Measurements from ENCODE around the gene TMEM107. TPM values are rescaled to one million over a fixed set of nuclear protein-coding genes. Genes with fewer than 3 reads are reported as not detected.

Gene TMEM107
- total RNA-seq, 1 donor from 2014 or later = 12.8 TPM

DNA sequence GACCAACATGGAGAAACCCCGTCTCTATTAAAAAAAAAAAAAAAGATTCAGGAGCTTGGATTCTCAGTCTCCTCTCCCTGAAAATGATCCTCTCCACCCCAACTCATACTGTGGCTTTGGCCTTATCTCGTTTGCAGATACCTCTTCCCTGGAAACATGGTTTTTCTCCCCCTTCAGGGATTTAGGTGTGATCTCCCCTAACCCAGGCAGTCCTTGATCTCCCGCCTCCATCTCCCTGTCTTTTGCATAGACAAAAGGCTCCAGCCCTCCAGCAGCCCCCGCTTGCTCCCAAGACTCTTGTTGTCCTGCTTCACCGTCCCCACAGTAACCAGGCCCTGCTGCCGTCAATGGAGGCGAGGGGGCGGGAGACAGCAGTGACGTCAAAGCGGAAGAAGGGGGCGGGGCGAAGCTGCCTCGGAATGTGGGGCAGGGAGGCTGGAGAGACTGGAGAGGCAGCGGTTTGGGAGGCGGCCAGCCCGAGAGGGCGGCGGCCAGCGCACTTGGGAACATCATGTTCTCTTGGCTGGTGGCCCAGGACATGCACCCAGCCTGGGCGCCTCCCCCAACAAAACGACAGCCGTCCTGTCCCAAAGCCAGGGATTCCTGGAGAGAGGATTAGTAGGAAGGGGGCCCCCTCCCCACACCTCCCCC is 22.1 kb downstream of the TMEM107 start:
- Mint-ChIP-seq H3K27ac (ENCODE audit: unreplicated experiment) (peak overlapping the region; percentile 99), H3K4me3 (ENCODE audit: unreplicated experiment) (no peak overlapping the region)
- TF ChIP-seq CTCF (IDR thresholded peaks at IDR 0.05; ENCODE audit: partially characterized antibody, unreplicated experiment) = no peak

DNA sequence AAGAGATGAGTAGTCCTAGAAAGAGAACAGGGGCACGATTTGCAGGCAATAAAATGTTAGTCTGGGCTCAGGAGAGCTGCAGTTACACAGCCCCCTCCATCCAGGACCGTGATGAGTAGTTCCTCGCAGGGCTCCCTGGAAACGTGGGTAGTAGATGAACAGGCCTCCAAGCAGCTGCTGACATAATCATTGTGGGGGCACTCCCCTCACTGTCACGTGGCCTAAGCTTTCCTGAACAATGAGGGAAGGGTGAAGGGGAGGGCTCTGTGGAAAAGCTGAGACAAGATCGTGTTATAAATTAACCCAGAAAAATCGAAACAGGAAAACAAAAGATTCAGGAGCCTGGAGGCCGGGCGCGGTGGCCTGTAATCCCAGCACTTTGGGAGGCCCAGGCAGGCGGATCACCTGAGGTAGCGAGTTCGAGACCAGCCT is 22.6 kb downstream of the TMEM107 start:
- H3K4me1 Mint-ChIP-seq (ENCODE audit: low read depth, unreplicated experiment) = peaks cover 20% of the 10 kb centered on the region
- no peak for TF ChIP-seq CTCF (IDR thresholded peaks at IDR 0.05; ENCODE audit: partially characterized antibody, unreplicated experiment)
- H3K9me3 Mint-ChIP-seq (ENCODE audit: unreplicated experiment) = peaks cover 17% of the 10 kb centered on the region
- DNase-seq = peak; percentile 43
- H3K27ac Mint-ChIP-seq (ENCODE audit: unreplicated experiment) = peak overlapping the region; percentile 99
- H3K27me3 Mint-ChIP-seq (ENCODE audit: unreplicated experiment) = peaks cover 12% of the 10 kb centered on the region
- no peak overlapping the region for H3K4me3 Mint-ChIP-seq (ENCODE audit: unreplicated experiment)
- H3K36me3 Mint-ChIP-seq (ENCODE audit: unreplicated experiment) = no peaks in the 10 kb centered on the region

More for the DNA sequence above, 22.1 kb downstream of the TMEM107 start:
- Mint-ChIP-seq H3K36me3 (ENCODE audit: unreplicated experiment) (no peaks in the 10 kb centered on the region), H3K4me1 (ENCODE audit: low read depth, unreplicated experiment) (peaks cover 20% of the 10 kb centered on the region), H3K27me3 (ENCODE audit: unreplicated experiment) (peaks cover 12% of the 10 kb centered on the region), H3K9me3 (ENCODE audit: unreplicated experiment) (peaks cover 17% of the 10 kb centered on the region)
- DNase-seq = peak; percentile 94

DNA sequence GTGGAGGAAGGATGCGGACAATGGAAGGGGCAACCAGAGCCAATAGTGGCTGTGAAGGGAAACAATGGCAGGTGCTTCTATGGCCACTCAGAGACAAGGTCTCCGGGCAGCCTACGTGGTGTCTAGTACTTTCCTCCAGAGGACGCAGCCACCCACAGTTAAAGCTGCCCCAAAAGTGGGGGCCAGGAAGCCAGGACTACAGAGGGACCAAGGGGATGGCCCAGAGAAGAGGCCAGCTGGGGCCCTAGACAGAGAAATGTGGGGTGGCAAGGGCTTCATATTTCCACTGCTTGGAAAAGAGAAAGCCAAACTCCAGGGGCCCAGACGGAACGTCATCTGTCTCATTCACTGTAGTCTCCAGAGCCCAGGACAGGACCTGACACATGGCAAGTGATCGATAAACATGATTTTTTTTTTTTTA is 23.1 kb downstream of the TMEM107 start:
- Mint-ChIP-seq H3K27ac (ENCODE audit: unreplicated experiment) (peak overlapping the region; percentile 99), H3K9me3 (ENCODE audit: unreplicated experiment) (peaks cover 17% of the 10 kb centered on the region), H3K4me3 (ENCODE audit: unreplicated experiment) (no peak overlapping the region), H3K4me1 (ENCODE audit: low read depth, unreplicated experiment) (peaks cover 20% of the 10 kb centered on the region), H3K27me3 (ENCODE audit: unreplicated experiment) (peaks cover 12% of the 10 kb centered on the region), H3K36me3 (ENCODE audit: unreplicated experiment) (no peaks in the 10 kb centered on the region)
- TF ChIP-seq CTCF (IDR thresholded peaks at IDR 0.05; ENCODE audit: partially characterized antibody, unreplicated experiment) = no peak
- peak; percentile 41 for DNase-seq

DNA sequence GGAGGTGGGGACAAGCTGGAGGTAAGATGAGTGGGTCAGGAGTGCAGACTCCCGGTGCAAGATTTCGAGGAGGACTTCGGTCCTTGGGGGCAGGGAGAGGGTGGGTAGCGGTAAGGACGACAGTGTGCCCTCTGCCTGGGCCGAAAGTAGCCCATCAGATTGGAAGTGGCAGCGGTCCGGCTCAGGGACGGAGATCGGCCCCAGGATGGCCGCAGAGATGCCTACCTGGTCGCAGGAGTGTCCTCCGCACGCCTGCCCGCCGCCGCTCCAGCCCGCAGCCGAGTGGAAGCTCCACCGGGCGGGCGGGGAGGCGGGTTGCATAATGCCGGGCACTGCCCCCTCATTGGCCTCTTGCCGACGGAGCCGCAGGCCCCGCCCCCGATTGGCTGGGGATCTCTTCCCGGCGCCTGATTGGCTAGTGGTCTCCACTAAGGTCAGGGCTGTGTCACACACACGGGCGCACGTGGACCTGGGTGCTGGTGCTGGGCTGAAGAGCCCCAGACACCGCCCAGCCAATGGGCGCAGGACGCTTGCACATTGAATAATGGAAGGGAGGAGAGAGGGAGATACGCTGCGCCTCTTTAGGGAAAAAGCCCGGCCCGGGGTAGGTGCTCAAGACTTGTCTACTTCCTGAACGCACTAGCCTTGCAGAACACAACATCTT is 23.9 kb downstream of the TMEM107 start, which contains the start of gene PER1:
PER1 (minus strand) TSS at position 293 of the 664 bp plus-strand sequence. CDS start 1,698 bp downstream, outside the sequence.
- DNase-seq = peak; percentile 98
- Mint-ChIP-seq H3K4me3 (ENCODE audit: unreplicated experiment) (no peak within 1 kb of the TSS), H3K36me3 (ENCODE audit: unreplicated experiment) (no peaks in the 10 kb centered on the region), H3K27me3 (ENCODE audit: unreplicated experiment) (peaks cover 12% of the 10 kb centered on the region), H3K9me3 (ENCODE audit: unreplicated experiment) (peaks cover 17% of the 10 kb centered on the region), H3K4me1 (ENCODE audit: low read depth, unreplicated experiment) (peaks cover 20% of the 10 kb centered on the region), H3K27ac (ENCODE audit: unreplicated experiment) (peak within 1 kb of the TSS; percentile 99)
- no peak for TF ChIP-seq CTCF (IDR thresholded peaks at IDR 0.05; ENCODE audit: partially characterized antibody, unreplicated experiment)

GRCh38 chr17:8151641-8152111 is 24.5 kb downstream of the TMEM107 start:
- TF ChIP-seq CTCF (IDR thresholded peaks at IDR 0.05; ENCODE audit: partially characterized antibody, unreplicated experiment) = no peak
- Mint-ChIP-seq H3K27ac (ENCODE audit: unreplicated experiment) (peak overlapping the region; percentile 73), H3K36me3 (ENCODE audit: unreplicated experiment) (no peaks in the 10 kb centered on the region), H3K4me1 (ENCODE audit: low read depth, unreplicated experiment) (peaks cover 20% of the 10 kb centered on the region), H3K4me3 (ENCODE audit: unreplicated experiment) (no peak overlapping the region), H3K27me3 (ENCODE audit: unreplicated experiment) (peaks cover 13% of the 10 kb centered on the region), H3K9me3 (ENCODE audit: unreplicated experiment) (peaks cover 17% of the 10 kb centered on the region)
- peak; percentile 51 for DNase-seq

Measured in glutamatergic neuron (in vitro differentiated cells).